IMR-90 (cell line): ENCODE data around the gene CPB1. TPM values are rescaled to one million over a fixed set of nuclear protein-coding genes. Genes with fewer than 3 reads are reported as not detected.

Experiments
- ATAC-seq: fragments of 200-7000 bp; cut with Tn5 transposase; 2 replicates; pipeline ENCODE4 v1.9.1; 2020; ENCODE audit warnings: low read depth, mild to moderate bottlenecking, moderate library complexity
- BruUV-seq: library from RNA; stranded (reverse); fragments of 400-500 nt; replicated peaks from 2 replicates; lab custom pipeline; 2021; lab: Mats Ljungman, UMichigan
- CTCF ChIA-PET: fragments of 300-600 bp; formaldehyde crosslinking; extraction: SDS; loops from one replicate; lab custom pipeline; 2021; ENCODE audit warnings: antibody characterized with exemption; lab: Yijun Ruan, JAX
- POLR2A ChIA-PET: fragments of 300-600 bp; sonication (Branson Sonifier 250); formaldehyde crosslinking; loops from one replicate; lab custom pipeline; 2022; ENCODE audit warnings: antibody characterized with exemption; ENCODE audit not compliant: unreplicated experiment; lab: Charles Lee
- DNase-seq: peaks from one replicate; pipeline ENCODE4 v3.0.0; 2013
- H2AFZ ChIP-seq: replicated peaks from 2 replicates; pipeline ENCODE3; 2013; ENCODE audit warnings: low read length, mild to moderate bottlenecking; ENCODE audit not compliant: poor library complexity
- H2AK5ac ChIP-seq: 2 replicates; pipeline ENCODE4 v1.6.1; 2013; ENCODE audit warnings: low read depth, low read length, inconsistent platforms
- H2AK9ac ChIP-seq: replicated peaks from 2 replicates; pipeline ENCODE3; 2013; ENCODE audit warnings: mild to moderate bottlenecking, low read depth, low read length, moderate library complexity; ENCODE audit not compliant: poor library complexity
- H2BK120ac ChIP-seq: 2 replicates; pipeline ENCODE4 v1.6.1; 2013; ENCODE audit warnings: low read depth, low read length, inconsistent platforms
- H2BK15ac ChIP-seq: 3 replicates; pipeline ENCODE4 v1.6.1; 2013; ENCODE audit warnings: low read depth, low read length, inconsistent platforms
- H2BK20ac ChIP-seq: 2 replicates; pipeline ENCODE4 v1.6.1; 2013; ENCODE audit warnings: low read depth, mild to moderate bottlenecking, inconsistent platforms, low read length, moderate library complexity
- H2BK5ac ChIP-seq: 2 replicates; pipeline ENCODE4 v1.6.1; 2013; ENCODE audit warnings: mild to moderate bottlenecking, low read depth, low read length, inconsistent platforms; ENCODE audit not compliant: poor library complexity, severe bottlenecking
- H3K14ac ChIP-seq: replicated peaks from 2 replicates; pipeline ENCODE4 v1.6.1; 2013; ENCODE audit warnings: low read depth, low read length, inconsistent platforms
- H3K18ac ChIP-seq: 2 replicates; pipeline ENCODE4 v1.6.1; 2013; ENCODE audit warnings: low read depth, low read length, control low read depth
- H3K23ac ChIP-seq: 2 replicates; pipeline ENCODE4 v1.6.1; 2013; ENCODE audit warnings: low read depth, low read length, inconsistent platforms
- H3K27ac ChIP-seq: 2 replicates; pipeline ENCODE4 v1.5.1; 2013; ENCODE audit warnings: mild to moderate bottlenecking, control low read depth, low read length; ENCODE audit not compliant: insufficient read depth
- H3K27me3 ChIP-seq: 2 replicates; pipeline ENCODE4 v1.6.1; 2013; ENCODE audit warnings: low read length; ENCODE audit not compliant: control insufficient read depth, insufficient read depth
- H3K36me3 ChIP-seq: 2 replicates; pipeline ENCODE4 v1.6.1; 2013; ENCODE audit warnings: low read length, mixed read lengths; ENCODE audit not compliant: control insufficient read depth, insufficient read depth
- H3K4ac ChIP-seq: 2 replicates; pipeline ENCODE4 v1.6.1; 2013; ENCODE audit warnings: low read depth, low read length, inconsistent platforms
- H3K4me1 ChIP-seq: 2 replicates; pipeline ENCODE4 v1.6.1; 2013; ENCODE audit warnings: low read length, mixed read lengths; ENCODE audit not compliant: control insufficient read depth, insufficient read depth
- H3K4me2 ChIP-seq: 2 replicates; pipeline ENCODE4 v1.6.1; 2013; ENCODE audit warnings: low read depth, mild to moderate bottlenecking, control low read depth, low read length, moderate library complexity
- H3K4me3 ChIP-seq: 2 replicates; pipeline ENCODE4 v1.5.1; 2013; ENCODE audit warnings: low read depth, mild to moderate bottlenecking, control low read depth, low read length, moderate library complexity; ENCODE audit not compliant: insufficient read depth
- H3K56ac ChIP-seq: 2 replicates; pipeline ENCODE4 v1.6.1; 2013; ENCODE audit warnings: low read length, inconsistent platforms; ENCODE audit not compliant: insufficient read depth; ENCODE audit errors: extremely low read depth
- H3K79me1 ChIP-seq, 2 experiments: 2 replicates each; pipeline ENCODE4 v1.6.1; 2013; ENCODE audit warnings: low read length in 2 of 2, inconsistent platforms in 1 of 2, low read depth in 1 of 2
- H3K9ac ChIP-seq: 2 replicates; pipeline ENCODE4 v1.6.1; 2013; ENCODE audit warnings: low read depth, low read length, control low read depth
- H3K9me1 ChIP-seq: 2 replicates; pipeline ENCODE4 v1.6.1; 2013; ENCODE audit warnings: low read length, inconsistent platforms; ENCODE audit not compliant: insufficient read depth
- H3K9me3 ChIP-seq: 2 replicates; pipeline ENCODE4 v1.6.1; 2013; ENCODE audit warnings: low read length; ENCODE audit not compliant: control insufficient read depth, insufficient read depth
- H4K20me1 ChIP-seq: 2 replicates; pipeline ENCODE4 v1.6.1; 2013; ENCODE audit warnings: low read length, inconsistent platforms; ENCODE audit not compliant: insufficient read depth
- H4K5ac ChIP-seq: 2 replicates; pipeline ENCODE4 v1.6.1; 2013; ENCODE audit warnings: mild to moderate bottlenecking, low read depth, low read length, control low read depth
- H4K8ac ChIP-seq, 2 experiments: 2 replicates each; pipeline ENCODE4 v1.6.1; 2013; ENCODE audit warnings: low read depth in 2 of 2, low read length in 2 of 2, control low read depth in 1 of 2, inconsistent platforms in 1 of 2
- H4K91ac ChIP-seq: 2 replicates; pipeline ENCODE4 v1.6.1; 2013; ENCODE audit warnings: low read depth, low read length, inconsistent platforms; ENCODE audit not compliant: insufficient read depth
- BHLHE40 ChIP-seq: fragments of 150-350 bp; IDR thresholded peaks from 2 replicates; pipeline ENCODE4 v1.6.1; 2016; ENCODE audit warnings: mild to moderate bottlenecking, low read depth, low read length
- CEBPB ChIP-seq: IDR thresholded peaks from 2 replicates; pipeline ENCODE4 v1.6.1; 2012; ENCODE audit warnings: low read depth, low read length, improper control_type of control experiment
- CHD1 ChIP-seq: IDR thresholded peaks from 2 replicates; pipeline ENCODE4 v1.6.1; 2012; ENCODE audit warnings: low read depth, low read length, improper control_type of control experiment
- CTCF ChIP-seq: conservative IDR thresholded peaks from 2 replicates; pipeline ENCODE4 v1.5.1; 2012; ENCODE audit warnings: mild to moderate bottlenecking, low read depth, low read length, improper control_type of control experiment
- ELK1 ChIP-seq: fragments of 150-350 bp; IDR thresholded peaks from 2 replicates; pipeline ENCODE4 v1.6.1; 2016; ENCODE audit warnings: low read depth, mild to moderate bottlenecking, low read length, moderate library complexity, borderline replicate concordance
- FOS ChIP-seq: fragments of 150-350 bp; IDR thresholded peaks from 2 replicates; pipeline ENCODE4 v1.6.1; 2016; ENCODE audit warnings: low read depth, low read length
- MAFK ChIP-seq: IDR thresholded peaks from 2 replicates; pipeline ENCODE4 v1.6.1; 2012; ENCODE audit warnings: low read depth, low read length, improper control_type of control experiment
- MAZ ChIP-seq: IDR thresholded peaks from 2 replicates; pipeline ENCODE4 v1.6.1; 2012; ENCODE audit warnings: low read depth, mild to moderate bottlenecking, low read length, improper control_type of control experiment, moderate library complexity, borderline replicate concordance
- MXI1 ChIP-seq: IDR thresholded peaks from 2 replicates; pipeline ENCODE4 v1.6.1; 2012; ENCODE audit warnings: low read depth, mild to moderate bottlenecking, low read length, moderate library complexity, borderline replicate concordance
- NFE2L2 ChIP-seq: fragments of 150-350 bp; IDR thresholded peaks from 2 replicates; pipeline ENCODE4 v1.6.1; 2016; ENCODE audit warnings: low read depth, mild to moderate bottlenecking, low read length
- POLR2A ChIP-seq: IDR thresholded peaks from 2 replicates; pipeline ENCODE4 v1.6.1; 2012; ENCODE audit warnings: mild to moderate bottlenecking, low read depth, low read length
- RAD21 ChIP-seq: IDR thresholded peaks from 2 replicates; pipeline ENCODE4 v1.6.1; 2012; ENCODE audit warnings: low read length, improper control_type of control experiment
- RCOR1 ChIP-seq: IDR thresholded peaks from 2 replicates; pipeline ENCODE4 v1.6.1; 2012; ENCODE audit warnings: mild to moderate bottlenecking, low read length, improper control_type of control experiment; ENCODE audit not compliant: insufficient replicate concordance
- RFX5 ChIP-seq: IDR thresholded peaks from 2 replicates; pipeline ENCODE4 v1.8.0; 2012; ENCODE audit warnings: low read depth, mild to moderate bottlenecking, low read length, moderate library complexity
- SMC3 ChIP-seq: fragments of 150-350 bp; IDR thresholded peaks from 2 replicates; pipeline ENCODE4 v1.6.1; 2016; ENCODE audit warnings: low read depth, mild to moderate bottlenecking, antibody characterized with exemption, low read length, moderate library complexity
- USF2 ChIP-seq: fragments of 150-350 bp; IDR thresholded peaks from 2 replicates; pipeline ENCODE4 v1.6.1; 2017; ENCODE audit warnings: mild to moderate bottlenecking, antibody characterized with exemption, low read length, low read depth
- dilution Hi-C: fragments of 300-500 bp; cut with HindIII; formaldehyde crosslinking; loops from one replicate; pipeline ENCODE4 v1.14.3; 2018; ENCODE audit warnings: low sequenced_read_pairs; ENCODE audit not compliant: unreplicated experiment
- in situ Hi-C: fragments of 300-500 bp; cut with MboI; formaldehyde crosslinking; loops from 3 replicates; pipeline ENCODE4 v1.14.3; 2019; ENCODE audit warnings: low sequenced_read_pairs, inconsistent platforms, mixed read lengths
- intact Hi-C: fragments of 100-400 bp; cut with micrococcal nuclease; formaldehyde crosslinking; loops from 2 replicates; pipeline ENCODE4 v1.10.0; 2022
- polyA plus RNA-seq, 3 experiments: library from polyadenylated mRNA; depleted of rRNA; stranded (reverse); fragments of >200 nt; gene quantifications; 2 replicates each; pipeline ENCODE4 v1.2.3, GENCODE V29; 2012; ENCODE audit warnings: low replicate concordance in 1 of 3
- total RNA-seq: library from RNA; depleted of rRNA; stranded (reverse); fragments of >200 nt; gene quantifications from 2 replicates; pipeline ENCODE4 v1.2.3, GENCODE V29; 2012

CPB1 gene
- total and polyA plus RNA-seq, 2 of the 4 experiments (the other 2 are of a cell fraction): not detected

- TF ChIP-seq RFX5 (no peak), CEBPB (no peak), MXI1 (no peak), CHD1 (no peak), NFE2L2 (no peak), RCOR1 (no peak), CTCF (no peak), USF2 (no peak), BHLHE40 (no peak), FOS (no peak), RAD21 (no peak), POLR2A (no peak), MAZ (no peak), MAFK (no peak), ELK1 (no peak), SMC3 (no peak)
- CTCF ChIA-PET: interaction anchor here (0.6 to 2.1 kb wide), 2 partner anchors 11 to 18 kb away, joined by 4 read pairs; partner anchors contain the start of gene CPA3
- Histone ChIP-seq H2BK20ac (no peak overlapping the region), H2BK5ac (no peak overlapping the region), H3K9me1 (no peaks in the 10 kb centered on the region), H3K79me1 (no peaks in the 10 kb centered on the region), H3K23ac (no peak overlapping the region), H4K5ac (no peak overlapping the region), H3K36me3 (no peaks in the 10 kb centered on the region), H3K27ac (no peak overlapping the region), H2BK120ac (no peak overlapping the region), H4K20me1 (no peaks in the 10 kb centered on the region), H3K14ac (no peak overlapping the region), H3K4me3 (no peak overlapping the region), H3K27me3 (peaks cover 3% of the 10 kb centered on the region; the same call in 1 of the 2 replicates), H3K4me2 (no peak overlapping the region), H3K9me3 (no peaks in the 10 kb centered on the region), H3K9ac (no peak overlapping the region), H2AK9ac (no peak overlapping the region), H2AFZ (no peak overlapping the region), H3K18ac (no peak overlapping the region), H2AK5ac (no peak overlapping the region), H3K4me1 (no peaks in the 10 kb centered on the region), H2BK15ac (no peak overlapping the region), H3K56ac (no peak overlapping the region), H4K91ac (no peak overlapping the region), H4K8ac (no peak overlapping the region), H3K4ac (no peak overlapping the region)
- in situ Hi-C loops: no loop called here
- POLR2A ChIA-PET: no interaction called here
- intact Hi-C loops: no loop called here
- no peak for DNase-seq
- BruUV-seq: no TSS peak
- dilution Hi-C loops: no loop called here
- no peak for ATAC-seq
Observed at GRCh38 chr3:148854061-148854460, 26.4 kb downstream of the CPB1 start.
